AG04450 (cell line): ENCODE data around the gene LRMDA. TPM values are rescaled to one million over a fixed set of nuclear protein-coding genes. Genes with fewer than 3 reads are reported as not detected.

ENCODE experiments used
- CTCF ChIA-PET: fragments of 300-600, 350-600 bp; formaldehyde crosslinking; extraction: SDS; loops from one replicate; lab custom pipeline; 2022; ENCODE audit warnings: antibody characterized with exemption, inconsistent platforms; lab: Charles Lee
- POLR2A ChIA-PET: fragments of 350-600 bp; formaldehyde crosslinking; extraction: SDS; loops from one replicate; lab custom pipeline; 2021; ENCODE audit warnings: antibody characterized with exemption, inconsistent platforms; lab: Yijun Ruan, JAX
- DNase-seq: peaks from one replicate; pipeline ENCODE4 v3.0.0-alpha.2; 2011; ENCODE audit warnings: low read depth, low spot score
- H3K27ac ChIP-seq: one replicate; pipeline ENCODE4 v1.5.1; 2012; ENCODE audit warnings: low read depth, low read length, control low read depth
- H3K27me3 ChIP-seq: one replicate; pipeline ENCODE4 v1.6.0; 2012; ENCODE audit warnings: low read length; ENCODE audit not compliant: control insufficient read depth, insufficient read depth
- H3K4me3 ChIP-seq: 2 replicates; pipeline ENCODE4 v1.5.1; 2011; ENCODE audit warnings: mild to moderate bottlenecking, low read depth, low read length, control low read depth
- H3K9me3 ChIP-seq: 2 replicates; pipeline ENCODE4 v1.5.1; 2012; ENCODE audit warnings: low read length; ENCODE audit not compliant: control insufficient read depth, insufficient read depth
- CTCF ChIP-seq: IDR thresholded peaks from 2 replicates; pipeline ENCODE4 v1.5.1; 2011; ENCODE audit warnings: low read depth, low read length, control low read depth, inconsistent platforms
- polyA plus RNA-seq: library from polyadenylated mRNA; depleted of rRNA; stranded (reverse); fragments of >200 nt; gene quantifications from 2 replicates; pipeline ENCODE4 v1.2.3, GENCODE V29; 2011

LRMDA gene
- polyA plus RNA-seq, 1 experiment = 0.12 TPM

GRCh38 chr10:76025124-76025477, 593.7 kb downstream of the LRMDA start:
- Histone ChIP-seq H3K4me3 (no peak overlapping the region), H3K27ac (no peak overlapping the region), H3K9me3 (no peaks in the 10 kb centered on the region), H3K27me3 (peaks cover 12% of the 10 kb centered on the region)
- CTCF ChIA-PET = interaction anchor here (6.2 kb wide), 1 partner anchor 12 kb away, joined by 70 read pairs; no protein-coding TSS in a partner anchor
- no peak for DNase-seq
- TF ChIP-seq CTCF = no peak
- POLR2A ChIA-PET = no interaction called here

GRCh38 chr10:76026176-76026771, 594.9 kb downstream of the LRMDA start:
- H3K27me3 ChIP-seq = peaks cover 9% of the 10 kb centered on the region
- no peak for DNase-seq
- ChIA-PET CTCF (interaction anchor here (6.2 kb wide), 1 partner anchor 11 kb away, joined by 70 read pairs; no protein-coding TSS in a partner anchor), POLR2A (no interaction called here)
- no peaks in the 10 kb centered on the region for H3K9me3 ChIP-seq
- H3K4me3 ChIP-seq = no peak overlapping the region
- no peak overlapping the region for H3K27ac ChIP-seq
- TF ChIP-seq CTCF = no peak

GRCh38 chr10:76026905-76027304, 595.5 kb downstream of the LRMDA start:
- DNase-seq = no peak
- ChIA-PET CTCF (interaction anchor here (0.6 to 6.2 kb wide), 2 partner anchors 10 to 578 kb away, joined by 3 to 70 read pairs; no protein-coding TSS in a partner anchor), POLR2A (no interaction called here)
- H3K4me3 ChIP-seq = no peak overlapping the region
- peaks cover 7% of the 10 kb centered on the region for H3K27me3 ChIP-seq
- no peak overlapping the region for H3K27ac ChIP-seq
- no peaks in the 10 kb centered on the region for H3K9me3 ChIP-seq
- TF ChIP-seq CTCF = no peak

GRCh38 chr10:76029782-76030181, 598.4 kb downstream of the LRMDA start:
- no peak overlapping the region for H3K4me3 ChIP-seq
- ChIA-PET CTCF (interaction anchor here (6.2 kb wide), 1 partner anchor 7 kb away, joined by 70 read pairs; no protein-coding TSS in a partner anchor), POLR2A (no interaction called here)
- TF ChIP-seq CTCF = no peak
- no peak overlapping the region for H3K27ac ChIP-seq
- H3K27me3 ChIP-seq = peaks cover 2% of the 10 kb centered on the region
- DNase-seq = no peak
- H3K9me3 ChIP-seq = no peaks in the 10 kb centered on the region

- DNase-seq = no peak
- no peaks in the 10 kb centered on the region for H3K9me3 ChIP-seq
- peaks cover 2% of the 10 kb centered on the region for H3K27me3 ChIP-seq
- ChIA-PET POLR2A (no interaction called here), CTCF (no interaction called here)
- TF ChIP-seq CTCF = no peak
- H3K27ac ChIP-seq = no peak overlapping the region
- H3K4me3 ChIP-seq = no peak overlapping the region
These were observed 599.7 kb downstream of the LRMDA start for GRCh38 chr10:76031099-76031498.
